M059J (cell line): ENCODE data around the gene FCGR3B. TPM values are rescaled to one million over a fixed set of nuclear protein-coding genes. Genes with fewer than 3 reads are reported as not detected.
"Not testable (repeated sequence)": the region's sequence is repeated elsewhere in the genome, so short reads cannot be mapped to it uniquely, and the experiment has no call there.

Source experiments
- DNase-seq: peaks from one replicate; pipeline ENCODE4 v3.0.0-alpha.2; 2012; ENCODE audit warnings: low read depth
- total RNA-seq: library from RNA; depleted of rRNA; stranded (reverse); fragments of >200 nt; shearing (Covaris generic); gene quantifications from 2 replicates; pipeline ENCODE4 v1.2.3, GENCODE V29; 2014; rRNA removed

Gene FCGR3B
- total RNA-seq, 1 experiment from 2014 or later = 1.0 TPM

GRCh38 chr1:161605762-161606540 lies 25.0 kb downstream of the FCGR3B start:
- DNase-seq = not testable (repeated sequence)

- DNase-seq = not testable (repeated sequence)
These were observed 26.0 kb downstream of the FCGR3B start for GRCh38 chr1:161605024-161605423.

- DNase-seq = not testable (repeated sequence)
These were observed 33.9 kb downstream of the FCGR3B start for GRCh38 chr1:161597077-161597476.

- DNase-seq = peak; percentile 39
These were observed 35.4 kb downstream of the FCGR3B start for GRCh38 chr1:161595583-161595982.

- DNase-seq = not testable (repeated sequence)
These were observed 35.8 kb downstream of the FCGR3B start for GRCh38 chr1:161595173-161595572.

- DNase-seq = peak; percentile 31
These were observed 36.5 kb downstream of the FCGR3B start for GRCh38 chr1:161594269-161594984.

- not testable (repeated sequence) for DNase-seq
These were observed 37.8 kb downstream of the FCGR3B start for GRCh38 chr1:161593092-161593755.

- DNase-seq = not testable (repeated sequence)
These were observed 38.4 kb downstream of the FCGR3B start for GRCh38 chr1:161592586-161592985.

- peak; percentile 19 for DNase-seq
These were observed 41.1 kb downstream of the FCGR3B start for GRCh38 chr1:161589920-161590319.

- not testable (repeated sequence) for DNase-seq
These were observed 41.6 kb downstream of the FCGR3B start for GRCh38 chr1:161589365-161589764.

GRCh38 chr1:161588596-161588995 lies 42.4 kb downstream of the FCGR3B start:
- not testable (repeated sequence) for DNase-seq

- DNase-seq = not testable (repeated sequence)
These were observed 48.1 kb downstream of the FCGR3B start for GRCh38 chr1:161582882-161583281.

GRCh38 chr1:161580879-161581537 lies 50.0 kb downstream of the FCGR3B start:
- DNase-seq = not testable (repeated sequence)

GRCh38 chr1:161579856-161580507 lies 51.0 kb downstream of the FCGR3B start:
- not testable (repeated sequence) for DNase-seq

GRCh38 chr1:161576676-161577075 lies 54.3 kb downstream of the FCGR3B start:
- DNase-seq = not testable (repeated sequence)

Other genes with a start within 250 kb of the FCGR3B start
- 6.6 and 7.8 TPM in 2 replicates for gene FCGR2A, start 125.7 kb downstream of the FCGR3B start, total RNA-seq
- 0.15 and 0.44 TPM in 2 replicates for gene HSPA6, start 106.6 kb downstream of the FCGR3B start, total RNA-seq
- gene FCGR3A, start 81.4 kb downstream of the FCGR3B start, total RNA-seq = not detected in 2 replicates
- gene FCGR2B, start 32.0 kb upstream of the FCGR3B start, total RNA-seq = not detected in 2 replicates
- 1.9 and 2.0 TPM in 2 replicates for gene FCRLA, start 76.1 kb upstream of the FCGR3B start, total RNA-seq
- 2.7 and 3.2 TPM in 2 replicates for gene FCRLB, start 90.4 kb upstream of the FCGR3B start, total RNA-seq
- 39.9 and 44.5 TPM in 2 replicates for gene DUSP12, start 118.6 kb upstream of the FCGR3B start, total RNA-seq
- 37.9 and 38.8 TPM in 2 replicates for gene ATF6, start 135.1 kb upstream of the FCGR3B start, total RNA-seq